Stimulated activated naive CD4-positive, alpha-beta T cell (primary cell): Measurements from ENCODE around the gene RELN.
"Not testable (repeated sequence)": the region's sequence is repeated elsewhere in the genome, so short reads cannot be mapped to it uniquely, and the experiment has no call there.

Experiments used
- DNase-seq, 6 experiments: peaks; one replicate each; lab custom pipeline; 2025; lab: John Stamatoyannopoulos, UW

Gene RELN

DNA sequence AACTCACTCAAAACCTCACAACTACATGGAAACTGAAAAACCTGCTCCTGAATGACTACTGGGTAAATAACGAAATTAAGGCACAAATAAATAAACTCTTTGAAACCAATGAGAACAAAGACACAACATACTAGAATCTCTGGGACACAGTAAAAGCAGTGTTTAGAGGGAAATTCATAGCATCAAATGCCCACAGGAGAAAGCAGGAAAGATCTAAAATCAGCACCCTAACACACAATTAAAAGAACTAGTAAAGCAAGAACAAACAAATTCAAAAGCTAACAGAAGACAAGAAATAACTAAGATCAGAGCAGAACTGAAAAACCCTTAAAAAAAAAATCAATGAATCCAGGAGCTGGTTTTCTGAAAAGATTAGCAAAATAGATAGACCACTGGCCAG lies 202.4 kb downstream of the RELN start:
- not testable (repeated sequence) for DNase-seq

GRCh38 chr7:103784646-103785286 lies 204.7 kb downstream of the RELN start:
- no peak for DNase-seq

GRCh38 chr7:103781409-103781808 lies 208.0 kb downstream of the RELN start:
- DNase-seq: no peak

DNA sequence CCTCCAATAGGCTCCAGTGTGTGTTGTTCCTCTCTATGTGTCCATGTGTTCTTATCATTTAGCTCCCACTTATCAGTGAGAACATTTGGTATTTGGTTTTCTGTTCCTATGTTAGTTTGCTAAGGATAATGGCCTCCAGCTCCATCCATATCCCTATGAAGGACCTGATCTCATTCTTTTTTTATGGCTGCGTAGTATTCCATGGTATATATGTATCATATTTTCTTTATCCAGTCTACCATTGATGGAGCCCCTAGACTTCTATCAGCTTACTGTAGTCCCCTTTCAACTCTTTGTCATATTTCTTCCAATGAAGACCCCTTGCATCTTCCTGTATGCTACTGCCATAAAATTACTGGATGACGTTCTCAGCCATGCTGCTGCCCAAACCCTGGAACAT lies 208.9 kb downstream of the RELN start:
- not testable (repeated sequence) for DNase-seq

- no peak for DNase-seq
These were observed 212.0 kb downstream of the RELN start for GRCh38 chr7:103777440-103777839.

DNA sequence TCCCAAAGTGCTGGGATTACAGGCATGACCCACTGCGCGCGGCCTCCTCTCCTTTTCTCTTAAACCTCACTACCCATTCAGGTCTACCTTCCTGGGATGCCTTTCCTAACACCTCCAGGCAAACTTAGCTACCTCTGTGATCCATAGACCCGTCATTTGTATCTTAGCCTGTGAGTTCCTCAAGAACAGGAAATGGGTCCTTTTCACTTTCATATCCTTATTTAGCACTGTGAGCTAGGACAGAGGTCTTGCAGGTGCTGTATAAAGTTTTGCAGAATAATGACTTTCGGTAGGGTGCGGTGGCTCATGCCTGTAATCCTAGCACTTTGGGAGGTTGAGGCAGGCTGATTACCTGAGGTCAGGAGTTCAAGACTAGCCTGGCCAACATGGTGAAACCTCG lies 215.7 kb downstream of the RELN start:
- no peak for DNase-seq

- no peak for DNase-seq
These were observed 217.2 kb downstream of the RELN start for GRCh38 chr7:103772171-103772773.

- DNase-seq: no peak
These were observed 218.2 kb downstream of the RELN start for GRCh38 chr7:103771294-103771693.

GRCh38 chr7:103766660-103767059 lies 222.8 kb downstream of the RELN start:
- DNase-seq: no peak

- no peak for DNase-seq
These were observed 223.6 kb downstream of the RELN start for GRCh38 chr7:103765901-103766300.

DNA sequence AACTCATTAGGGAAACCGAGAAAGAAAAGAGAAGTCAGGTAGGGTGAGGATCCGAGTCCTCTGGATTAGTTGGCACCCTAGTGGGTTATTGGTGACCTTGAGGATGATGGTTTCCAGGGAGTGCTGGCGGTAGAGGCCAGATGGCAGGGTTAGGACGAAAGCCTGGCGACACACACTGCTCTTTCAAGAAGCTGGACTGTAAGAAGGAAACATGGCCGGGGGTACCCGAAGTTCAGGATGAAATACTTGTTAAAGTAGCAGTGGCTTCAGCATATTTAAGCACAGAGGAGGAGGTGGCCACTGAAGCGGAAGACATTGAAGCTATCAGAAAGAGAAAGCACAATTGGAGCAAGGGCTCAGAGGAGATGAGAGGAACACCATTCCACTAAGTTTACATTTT lies 224.6 kb downstream of the RELN start:
- DNase-seq: no peak

GRCh38 chr7:103762877-103763276 lies 226.6 kb downstream of the RELN start:
- DNase-seq: no peak

GRCh38 chr7:103762065-103762760 lies 227.2 kb downstream of the RELN start:
- no peak for DNase-seq

DNA sequence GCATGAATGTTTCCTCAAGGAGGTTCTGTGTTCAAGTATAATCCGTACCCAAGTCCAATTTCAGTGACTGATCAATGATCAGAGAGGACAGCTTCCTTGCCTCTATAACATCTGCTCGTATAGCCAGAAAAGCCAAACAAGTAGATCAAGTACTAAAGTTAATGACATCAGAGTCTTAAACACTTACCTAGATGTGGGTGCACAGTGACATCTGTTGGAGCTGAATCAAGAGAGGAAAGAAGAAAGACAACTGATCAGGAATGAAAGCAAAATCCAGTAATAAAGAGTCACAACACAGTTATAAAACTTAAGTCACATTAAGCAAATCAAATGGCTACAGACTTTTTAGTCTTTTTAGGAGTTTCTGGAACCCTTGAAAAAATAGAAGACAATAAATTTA lies 236.5 kb downstream of the RELN start:
- DNase-seq: no peak

- DNase-seq: no peak
These were observed 238.1 kb downstream of the RELN start for GRCh38 chr7:103751311-103751880.

- no peak for DNase-seq
These were observed 240.8 kb downstream of the RELN start for GRCh38 chr7:103748680-103749079.

- no peak for DNase-seq
These were observed 254.1 kb downstream of the RELN start for GRCh38 chr7:103735377-103735776.

GRCh38 chr7:103731169-103731568 lies 258.3 kb downstream of the RELN start:
- DNase-seq: no peak

DNA sequence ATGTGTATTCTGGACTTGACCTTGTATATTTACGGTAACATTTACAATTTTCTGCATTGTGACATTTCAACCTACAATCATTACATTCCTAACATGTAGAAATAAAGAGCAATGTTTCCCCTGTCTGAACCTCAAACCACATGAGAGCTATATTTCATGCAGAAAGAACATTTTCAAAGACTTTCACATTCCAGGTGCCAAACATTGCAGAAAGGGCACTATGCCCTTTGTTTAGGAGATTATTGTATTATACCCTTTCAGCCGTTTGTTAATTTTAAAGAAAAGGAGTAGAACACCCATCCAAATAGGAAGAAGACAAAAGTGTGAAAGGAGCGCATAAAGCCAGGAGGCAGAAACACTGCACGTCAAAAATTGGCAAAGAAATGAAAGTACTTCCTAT lies 260.4 kb downstream of the RELN start:
- no peak for DNase-seq

DNA sequence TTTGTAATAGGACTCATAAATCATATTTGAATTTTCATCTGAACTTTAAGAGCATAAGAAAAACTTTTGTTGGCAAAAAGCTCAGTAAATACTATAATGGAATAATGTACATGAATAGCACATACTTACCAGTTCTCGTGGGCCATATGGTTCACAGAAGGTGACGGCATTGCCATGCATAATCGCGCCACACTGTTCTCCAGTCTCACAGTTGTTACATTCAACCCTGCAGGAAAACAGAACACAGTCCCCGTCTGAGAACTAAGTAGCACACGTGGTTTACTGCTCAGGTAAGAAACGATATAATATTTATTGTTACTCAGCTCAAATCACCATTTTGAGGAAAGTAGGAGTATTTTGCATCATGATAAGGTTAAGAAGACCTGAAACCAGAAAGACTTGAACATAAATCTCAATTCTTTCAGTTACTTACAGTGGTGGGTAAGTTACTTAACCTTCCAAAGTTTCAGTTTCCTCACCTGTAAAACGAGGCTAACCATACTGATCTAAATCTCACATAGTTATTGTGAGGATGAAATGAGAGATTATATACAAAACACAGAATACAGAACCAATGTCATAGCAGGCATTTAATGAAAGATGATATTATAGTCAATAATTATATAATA lies 261.4 kb downstream of the RELN start:
- DNase-seq: no peak

DNA sequence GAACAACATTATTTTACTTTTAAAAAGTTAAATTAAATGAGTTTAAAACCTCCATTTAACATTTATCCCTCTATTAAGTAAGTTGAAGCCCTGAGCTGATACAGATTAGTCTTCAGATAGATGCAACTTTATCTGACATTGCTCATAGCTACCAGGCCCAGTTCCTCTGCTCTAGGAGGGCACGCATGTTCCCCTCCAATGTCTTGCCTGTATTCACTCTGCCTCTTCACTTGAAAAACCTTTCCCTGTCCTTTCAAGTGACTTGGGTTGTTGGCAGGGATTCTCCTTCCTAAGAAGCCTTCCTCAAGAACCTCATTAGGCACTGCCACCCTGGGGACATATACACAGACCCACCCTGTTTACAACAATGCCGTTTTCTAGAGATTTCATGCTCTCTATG lies 270.4 kb downstream of the RELN start:
- DNase-seq: no peak

DNA sequence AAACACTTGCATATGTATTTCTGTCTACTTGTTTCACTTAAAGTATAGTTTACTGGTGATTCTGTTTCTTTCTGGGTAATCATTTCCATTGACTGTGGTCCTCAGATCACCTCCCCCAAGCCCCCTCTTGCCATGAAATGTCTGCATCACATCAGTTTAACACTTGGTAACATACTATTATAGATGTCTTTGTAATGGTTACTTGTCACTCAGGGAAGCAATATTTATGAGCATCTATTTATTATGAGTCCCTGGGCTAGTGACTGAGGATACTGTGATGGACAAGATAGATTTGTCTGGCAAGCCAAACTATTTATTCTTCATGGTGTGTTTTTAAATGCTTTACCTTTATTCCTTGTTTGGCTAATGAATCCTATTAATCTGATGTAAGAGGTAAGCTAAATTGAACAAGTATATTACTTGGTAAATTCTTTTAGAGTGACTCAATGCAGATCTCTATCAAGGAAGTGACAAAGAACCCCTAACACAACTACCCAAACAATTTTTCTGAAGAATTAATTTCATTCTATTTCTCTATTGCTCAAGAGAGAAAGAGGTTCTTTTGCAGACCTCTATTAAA lies 270.9 kb downstream of the RELN start:
- no peak for DNase-seq
